MG63 (cell line): ENCODE results near the gene LSM3. TPM values are rescaled to one million over a fixed set of nuclear protein-coding genes. Genes with fewer than 3 reads are reported as not detected.
A peak's percentile ranks its signal among the peaks of the same experiment; 100 is the strongest.

Source experiments
- DNase-seq: peaks from one replicate; pipeline ENCODE4 v3.0.0-alpha.2; 2020
- H3K27me3 ChIP-seq: fragments of 250-450 bp; sonication (Bioruptor Pico); 2 replicates; pipeline ENCODE4 v1.5.1; 2020; ENCODE audit warnings: mild to moderate bottlenecking, moderate library complexity
- H3K36me3 ChIP-seq: fragments of 250-450 bp; sonication (Bioruptor Pico); 2 replicates; pipeline ENCODE4 v1.5.1; 2020; ENCODE audit warnings: mild to moderate bottlenecking, moderate library complexity
- H3K4me3 ChIP-seq: fragments of 250-450 bp; sonication (Bioruptor Pico); 2 replicates; pipeline ENCODE4 v1.5.1; 2020; ENCODE audit warnings: mild to moderate bottlenecking, moderate library complexity
- H3K9me3 ChIP-seq: fragments of 250-450 bp; sonication (Bioruptor Pico); 2 replicates; pipeline ENCODE4 v1.5.1; 2020; ENCODE audit warnings: mild to moderate bottlenecking, moderate library complexity
- total RNA-seq: library from RNA; depleted of rRNA; stranded (reverse); fragments of >200 nt; shearing (Covaris generic); gene quantifications from 2 replicates; pipeline ENCODE4 v1.2.3, GENCODE V29; 2014; ENCODE audit warnings: low replicate concordance

LSM3 gene
- total RNA-seq, 1 experiment from 2014 or later = 19.7 TPM

DNA sequence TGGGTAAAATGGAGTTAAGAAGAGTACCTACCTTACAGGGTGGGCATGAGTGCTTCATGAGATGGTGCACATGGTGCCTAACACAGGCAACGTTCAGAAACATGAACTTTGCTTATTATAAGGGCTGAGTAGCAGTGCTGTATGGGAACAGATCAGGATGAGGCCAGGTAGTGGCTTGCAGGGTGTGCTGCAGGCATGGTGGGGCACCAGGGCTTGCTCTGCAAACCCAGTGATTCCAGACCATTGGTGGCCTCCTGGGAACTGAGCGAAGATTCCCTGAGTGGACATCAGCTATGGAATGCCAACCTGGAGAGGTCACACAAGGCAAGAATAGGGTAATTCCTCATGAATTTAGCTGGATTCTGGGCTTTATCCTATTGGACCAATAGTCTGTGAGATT, 37.9 kb upstream of the LSM3 start:
- no peaks in the 10 kb centered on the region for H3K27me3 ChIP-seq
- DNase-seq = no peak
- peaks cover 25% of the 10 kb centered on the region for H3K36me3 ChIP-seq
- H3K9me3 ChIP-seq = no peaks in the 10 kb centered on the region
- no peak overlapping the region for H3K4me3 ChIP-seq

DNA sequence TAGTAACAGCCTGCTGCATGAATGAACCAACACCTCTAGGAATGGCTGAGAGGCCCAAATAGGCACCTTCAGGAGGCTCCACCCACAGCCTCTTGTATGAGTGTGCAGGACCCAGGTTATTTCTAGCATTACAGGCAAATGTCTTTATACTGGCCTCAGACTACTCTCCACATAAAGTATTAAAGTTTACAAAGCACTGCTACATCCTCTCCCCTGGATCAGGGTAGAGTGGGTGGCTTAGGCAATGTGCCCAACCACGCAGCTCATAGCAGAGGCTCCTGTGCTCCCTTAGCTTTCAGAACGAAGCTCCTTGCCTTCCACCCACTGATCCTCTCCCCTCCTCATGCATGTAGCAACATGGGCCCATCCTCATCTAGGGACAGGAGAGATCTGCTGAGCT, 37.5 kb upstream of the LSM3 start:
- peaks cover 20% of the 10 kb centered on the region for H3K36me3 ChIP-seq
- no peak for DNase-seq

DNA sequence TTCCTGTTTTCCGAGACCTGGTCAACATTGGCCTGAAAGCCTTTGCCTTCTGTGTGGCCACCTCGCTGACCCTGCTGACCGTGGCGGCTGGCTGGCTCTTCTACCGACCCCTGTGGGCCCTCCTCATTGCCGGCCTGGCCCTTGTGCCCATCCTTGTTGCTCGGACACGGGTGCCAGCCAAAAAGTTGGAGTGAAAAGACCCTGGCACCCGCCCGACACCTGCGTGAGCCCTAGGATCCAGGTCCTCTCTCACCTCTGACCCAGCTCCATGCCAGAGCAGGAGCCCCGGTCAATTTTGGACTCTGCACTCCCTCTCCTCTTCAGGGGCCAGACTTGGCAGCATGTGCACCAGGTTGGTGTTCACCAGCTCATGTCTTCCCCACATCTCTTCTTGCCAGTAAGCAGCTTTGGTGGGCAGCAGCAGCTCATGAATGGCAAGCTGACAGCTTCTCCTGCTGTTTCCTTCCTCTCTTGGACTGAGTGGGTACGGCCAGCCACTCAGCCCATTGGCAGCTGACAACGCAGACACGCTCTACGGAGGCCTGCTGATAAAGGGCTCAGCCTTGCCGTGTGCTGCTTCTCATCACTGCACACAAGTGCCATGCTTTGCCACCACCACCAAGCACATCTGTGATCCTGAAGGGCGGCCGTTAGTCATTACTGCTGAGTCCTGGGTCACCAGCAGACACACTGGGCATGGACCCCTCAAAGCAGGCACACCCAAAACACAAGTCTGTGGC, 36.8 kb upstream of the LSM3 start:
- no peaks in the 10 kb centered on the region for H3K27me3 ChIP-seq
- DNase-seq = no peak
- peaks cover 17% of the 10 kb centered on the region for H3K36me3 ChIP-seq
- no peaks in the 10 kb centered on the region for H3K9me3 ChIP-seq
- H3K4me3 ChIP-seq = no peak overlapping the region

More for the DNA sequence above, 37.5 kb upstream of the LSM3 start:
- Histone ChIP-seq H3K4me3 (no peak overlapping the region), H3K9me3 (no peaks in the 10 kb centered on the region), H3K27me3 (no peaks in the 10 kb centered on the region)

DNA sequence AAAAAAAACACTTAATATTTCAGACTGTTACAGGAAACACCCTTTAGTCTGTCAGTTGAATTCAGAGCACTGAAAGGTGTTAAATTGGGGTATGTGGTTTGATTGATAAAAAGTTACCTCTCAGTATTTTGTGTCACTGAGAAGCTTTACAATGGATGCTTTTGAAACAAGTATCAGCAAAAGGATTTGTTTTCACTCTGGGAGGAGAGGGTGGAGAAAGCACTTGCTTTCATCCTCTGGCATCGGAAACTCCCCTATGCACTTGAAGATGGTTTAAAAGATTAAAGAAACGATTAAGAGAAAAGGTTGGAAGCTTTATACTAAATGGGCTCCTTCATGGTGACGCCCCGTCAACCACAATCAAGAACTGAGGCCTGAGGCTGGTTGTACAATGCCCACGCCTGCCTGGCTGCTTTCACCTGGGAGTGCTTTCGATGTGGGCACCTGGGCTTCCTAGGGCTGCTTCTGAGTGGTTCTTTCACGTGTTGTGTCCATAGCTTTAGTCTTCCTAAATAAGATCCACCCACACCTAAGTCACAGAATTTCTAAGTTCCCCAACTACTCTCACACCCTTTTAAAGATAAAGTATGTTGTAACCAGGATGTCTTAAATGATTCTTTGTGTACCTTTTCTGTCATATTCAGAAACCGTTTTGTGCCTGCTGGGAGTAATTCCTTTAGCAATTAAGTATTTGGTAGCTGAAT, 35.9 kb upstream of the LSM3 start:
- no peak for DNase-seq
- H3K4me3 ChIP-seq = no peak overlapping the region
- peaks cover 15% of the 10 kb centered on the region for H3K36me3 ChIP-seq
- H3K27me3 ChIP-seq = no peaks in the 10 kb centered on the region
- no peaks in the 10 kb centered on the region for H3K9me3 ChIP-seq

DNA sequence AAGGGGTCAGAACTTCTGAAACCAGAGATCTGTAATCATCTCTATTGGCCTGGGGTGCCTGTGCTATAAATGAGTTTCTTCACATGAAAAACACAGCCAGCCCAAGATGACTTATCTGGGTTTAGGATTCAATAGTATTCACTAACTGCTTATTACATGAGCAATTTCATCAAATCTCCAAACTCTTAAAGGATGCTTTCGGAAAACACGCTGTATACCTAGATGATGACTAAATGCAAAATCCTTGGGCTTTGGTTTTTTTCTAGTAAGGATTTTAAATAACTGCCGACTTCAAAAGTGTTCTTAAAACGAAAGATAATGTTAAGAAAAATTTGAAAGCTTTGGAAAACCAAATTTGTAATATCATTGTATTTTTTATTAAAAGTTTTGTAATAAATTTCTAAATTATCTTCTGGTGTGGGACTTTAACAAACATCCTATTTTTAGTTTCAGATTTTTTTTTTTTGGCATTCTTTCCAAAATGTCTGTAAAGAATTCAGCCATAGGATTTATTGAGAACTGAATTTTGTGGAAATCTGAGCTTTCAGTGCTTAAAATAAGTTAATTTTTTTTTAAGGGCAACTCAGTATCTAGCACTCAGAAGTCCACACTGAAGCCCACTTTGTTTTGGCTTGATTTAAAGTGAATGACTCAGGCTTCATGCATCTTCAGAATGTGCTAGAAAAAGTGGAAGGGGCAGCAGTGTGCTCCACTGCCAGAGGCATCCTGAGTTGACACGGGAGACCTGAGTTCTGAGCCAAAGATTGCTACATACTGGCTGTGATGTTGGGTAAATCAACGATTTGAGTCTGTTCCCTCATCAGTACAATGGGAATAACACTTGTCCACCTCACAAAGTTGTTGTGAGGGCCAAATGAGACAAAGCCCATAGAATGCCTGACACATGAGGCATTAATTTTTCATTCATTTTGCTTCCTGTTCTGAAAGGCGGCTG, 35.1 kb upstream of the LSM3 start:
- Histone ChIP-seq H3K4me3 (no peak overlapping the region), H3K27me3 (no peaks in the 10 kb centered on the region), H3K9me3 (no peaks in the 10 kb centered on the region), H3K36me3 (peaks cover 10% of the 10 kb centered on the region; the same call in 1 of the 2 replicates)
- peak; percentile 81 for DNase-seq

DNA sequence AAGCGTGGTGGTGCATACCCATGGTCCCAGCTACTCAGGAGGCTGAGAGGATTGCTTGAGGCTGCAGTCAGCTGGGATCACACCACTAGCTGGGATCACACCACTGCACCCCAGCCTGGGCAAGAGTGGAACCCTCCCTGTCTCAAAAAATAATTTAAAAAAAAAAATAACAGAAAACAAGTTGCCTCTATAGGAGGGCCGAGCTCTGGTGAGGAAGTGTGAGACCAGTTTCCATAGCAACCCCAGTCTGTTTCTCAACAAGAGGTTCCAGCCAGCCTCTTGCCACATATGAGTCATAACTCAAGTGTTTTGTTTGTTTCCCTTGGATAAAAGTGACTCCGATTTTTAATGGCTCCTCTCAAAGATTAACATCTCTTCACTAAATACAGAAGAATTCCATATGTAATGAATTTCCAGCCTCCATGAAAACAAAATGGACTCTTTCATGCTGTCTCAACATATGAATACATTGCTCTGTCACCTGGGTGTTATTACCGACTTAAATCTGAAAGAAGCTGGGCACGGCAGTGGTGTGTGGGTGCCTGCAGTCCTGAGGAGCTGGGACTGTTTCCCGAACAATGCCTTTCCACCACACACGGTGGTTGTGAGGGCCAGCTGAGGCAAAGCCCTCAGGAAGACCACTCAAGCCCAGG, 34.1 kb upstream of the LSM3 start:
- H3K4me3 ChIP-seq = 0 out of 2 replicates have a peak overlapping the region, but pooled peaks have one; percentile 14
- no peaks in the 10 kb centered on the region for H3K27me3 ChIP-seq
- H3K36me3 ChIP-seq = peaks cover 9% of the 10 kb centered on the region; the same call in 1 of the 2 replicates
- H3K9me3 ChIP-seq = no peaks in the 10 kb centered on the region
- peak; percentile 74 for DNase-seq

DNA sequence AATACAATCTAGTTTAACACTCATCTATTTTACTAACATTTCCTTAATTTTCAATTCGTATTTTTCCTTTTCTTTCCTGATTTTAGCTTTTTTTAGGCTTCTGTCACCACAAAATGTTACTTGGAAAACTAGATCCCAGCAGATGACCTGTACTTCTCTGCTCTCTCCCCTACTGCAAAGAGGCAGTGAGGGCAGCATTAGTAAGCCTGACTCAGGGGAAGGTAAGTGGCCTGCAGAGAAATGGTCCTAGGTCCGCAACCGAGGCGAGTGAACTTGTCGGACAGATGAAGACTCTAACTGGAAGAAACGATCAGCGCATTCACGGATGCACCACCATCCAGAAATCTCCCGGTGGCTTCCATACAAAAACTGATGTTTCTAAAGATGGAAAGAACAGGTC, 33.4 kb upstream of the LSM3 start:
- no peak for DNase-seq
- no peaks in the 10 kb centered on the region for H3K9me3 ChIP-seq
- no peak overlapping the region for H3K4me3 ChIP-seq
- no peaks in the 10 kb centered on the region for H3K27me3 ChIP-seq
- H3K36me3 ChIP-seq = peaks cover 6% of the 10 kb centered on the region; the same call in 1 of the 2 replicates

DNA sequence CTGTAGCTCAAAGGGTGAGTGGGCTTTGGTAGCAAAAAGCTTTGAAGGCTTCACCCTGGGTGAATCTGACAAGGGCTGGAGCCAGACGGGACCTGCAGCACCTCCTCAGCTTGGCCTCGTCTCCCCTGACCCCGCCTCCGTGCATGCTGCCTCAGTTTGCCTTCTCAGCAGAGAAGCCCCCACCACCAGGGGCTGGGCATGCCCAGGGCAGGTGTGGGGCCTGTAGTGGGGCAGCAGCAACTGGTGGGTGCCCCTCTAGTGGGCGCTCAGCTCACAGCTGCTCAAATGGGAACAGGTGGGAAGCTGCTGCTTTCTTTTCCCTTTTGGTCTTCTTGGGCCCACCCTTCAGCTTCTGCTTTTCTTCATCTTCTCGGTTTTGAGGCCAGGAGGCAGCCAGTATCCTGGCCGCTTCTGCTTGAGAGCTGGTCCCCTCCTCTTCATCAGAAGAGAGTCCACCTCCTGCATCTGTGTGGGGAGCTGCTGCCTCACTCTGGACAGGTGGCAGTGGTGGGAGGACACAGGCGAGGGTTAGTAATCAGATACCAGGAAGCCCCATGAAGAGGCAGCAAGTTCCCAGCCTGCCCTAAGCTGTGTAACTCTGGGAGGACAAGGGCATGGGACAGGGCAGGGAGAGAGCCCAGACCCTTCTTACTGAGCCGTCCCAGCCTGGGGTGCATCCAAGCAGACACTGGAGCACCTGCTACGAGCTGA, 32.8 kb upstream of the LSM3 start:
- Histone ChIP-seq H3K27me3 (no peaks in the 10 kb centered on the region), H3K4me3 (no peak overlapping the region), H3K36me3 (peaks cover 3% of the 10 kb centered on the region; the same call in 1 of the 2 replicates), H3K9me3 (no peaks in the 10 kb centered on the region)
- no peak for DNase-seq

DNA sequence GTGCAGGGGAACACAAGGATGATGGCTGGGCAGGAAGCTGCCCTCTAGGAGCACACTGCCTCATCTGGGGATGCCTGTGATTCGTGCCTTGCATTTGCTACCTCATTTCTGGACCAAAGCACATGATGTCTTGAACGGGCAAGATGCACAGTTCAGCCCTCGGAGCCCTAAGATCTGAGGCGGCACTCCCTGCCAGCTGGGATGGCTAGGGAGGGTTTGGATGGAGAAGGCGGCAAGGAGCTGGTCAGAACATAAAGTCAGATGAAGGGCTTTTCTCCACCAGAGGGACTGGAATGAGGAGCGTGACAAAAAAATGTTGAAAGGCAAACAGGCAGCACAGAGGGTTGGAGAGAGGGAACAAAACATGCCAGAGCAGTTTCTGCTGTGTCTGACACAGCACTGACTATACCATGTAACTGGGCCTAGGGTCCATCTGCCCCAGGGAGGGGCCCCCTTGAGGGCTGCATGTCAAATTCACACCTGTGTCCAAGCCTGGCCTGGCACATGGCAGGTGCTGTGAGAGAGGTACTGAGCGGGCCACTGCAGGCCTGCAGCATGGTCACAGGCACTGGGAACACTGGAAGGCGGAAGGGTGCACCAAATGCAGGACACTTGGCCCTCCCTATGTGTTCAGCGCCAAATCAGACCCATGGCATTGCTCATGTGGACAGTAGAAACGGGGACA, 32.1 kb upstream of the LSM3 start:
- Histone ChIP-seq H3K9me3 (no peaks in the 10 kb centered on the region), H3K4me3 (no peak overlapping the region), H3K36me3 (peaks cover 3% of the 10 kb centered on the region; the same call in 1 of the 2 replicates), H3K27me3 (no peaks in the 10 kb centered on the region)
- DNase-seq = no peak

DNA sequence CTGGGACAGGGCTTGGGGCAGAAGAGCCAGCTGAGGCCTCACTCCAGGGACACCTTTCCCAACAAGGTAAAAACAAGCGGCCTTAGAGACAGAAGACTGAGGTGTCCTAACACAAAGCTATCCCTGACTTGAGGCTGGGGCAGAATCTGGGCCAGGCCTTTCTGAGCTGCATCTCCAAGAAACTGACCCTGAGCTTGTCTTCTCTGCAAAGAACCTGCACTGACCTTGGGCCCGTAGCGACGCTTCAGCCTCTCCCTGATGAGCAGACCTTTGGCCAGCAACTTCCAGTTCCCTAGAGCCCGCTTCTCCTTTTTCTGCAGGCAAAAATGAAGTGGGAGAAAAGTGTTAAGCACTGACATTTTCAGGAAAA, 31.6 kb upstream of the LSM3 start:
- H3K36me3 ChIP-seq = peaks cover 3% of the 10 kb centered on the region; the same call in 1 of the 2 replicates
- H3K9me3 ChIP-seq = no peaks in the 10 kb centered on the region
- no peaks in the 10 kb centered on the region for H3K27me3 ChIP-seq
- H3K4me3 ChIP-seq = no peak overlapping the region
- no peak for DNase-seq

DNA sequence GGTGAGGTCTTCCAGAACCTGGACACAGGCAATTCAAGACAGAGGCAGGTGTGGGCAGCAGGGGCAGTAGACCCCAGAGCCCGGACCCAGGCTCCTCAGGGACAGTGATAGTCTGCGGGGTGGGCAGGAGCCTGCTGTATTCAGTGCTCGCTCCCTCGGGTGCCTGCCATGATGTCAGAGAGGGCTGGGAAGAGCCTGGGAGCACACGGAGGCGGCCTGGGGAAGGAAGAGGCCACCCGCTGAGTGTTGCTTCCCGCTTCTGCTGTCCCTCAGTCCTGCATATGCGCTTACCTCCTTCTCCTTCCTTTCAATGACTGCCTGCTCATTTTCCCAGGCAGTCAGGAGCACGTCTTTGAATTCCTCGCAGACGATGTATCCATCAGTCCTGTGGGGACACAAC, 31.0 kb upstream of the LSM3 start:
- H3K36me3 ChIP-seq = peaks cover 3% of the 10 kb centered on the region; the same call in 1 of the 2 replicates
- no peak overlapping the region for H3K4me3 ChIP-seq
- H3K9me3 ChIP-seq = no peaks in the 10 kb centered on the region
- no peaks in the 10 kb centered on the region for H3K27me3 ChIP-seq
- DNase-seq = no peak

DNA sequence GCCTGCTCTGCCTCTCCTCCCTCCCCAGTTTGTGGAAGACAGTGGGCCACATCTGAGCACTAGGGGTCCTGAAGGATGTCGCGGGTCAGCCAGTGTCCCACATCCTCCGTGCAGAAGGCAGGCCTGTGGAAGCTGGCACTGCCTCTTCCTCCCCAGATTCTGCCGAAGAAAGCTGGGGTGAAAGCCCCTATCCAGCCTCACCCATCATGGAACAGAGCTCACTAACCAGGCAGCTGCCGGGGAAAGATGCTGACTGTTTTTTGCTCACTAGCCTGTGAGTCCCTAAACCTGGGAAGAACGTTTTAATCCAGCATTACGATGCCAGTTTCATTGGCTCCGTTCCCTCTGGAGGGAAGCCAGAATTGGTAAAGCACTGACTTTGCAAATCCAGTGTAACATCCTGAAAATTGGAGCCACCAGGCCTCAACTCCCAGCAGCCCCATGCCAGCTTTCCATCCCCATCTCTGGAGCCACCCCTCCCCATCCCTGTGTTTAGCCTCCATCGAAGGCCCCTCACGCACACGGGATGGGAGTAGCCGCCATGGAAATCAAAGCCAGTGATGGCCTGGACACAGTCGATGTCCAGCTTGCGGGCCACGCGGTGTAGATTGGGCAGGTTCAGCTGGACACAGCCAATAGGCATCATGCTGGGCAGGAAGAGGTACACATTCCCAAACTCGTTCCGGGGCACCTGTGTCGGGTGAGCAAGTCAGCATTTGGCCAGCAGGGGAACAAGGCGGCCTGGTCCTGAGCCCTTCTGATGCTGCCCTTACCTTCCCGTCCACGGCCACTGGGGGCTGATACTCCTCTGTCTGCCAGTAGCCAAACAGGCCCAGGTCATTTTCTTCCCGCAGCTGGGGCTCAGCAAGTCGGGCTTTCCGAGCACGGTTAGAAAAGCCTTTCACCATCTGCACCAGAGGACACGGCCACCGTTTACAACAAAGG, 30.3 kb upstream of the LSM3 start:
- DNase-seq = no peak
- H3K9me3 ChIP-seq = no peaks in the 10 kb centered on the region
- no peak overlapping the region for H3K4me3 ChIP-seq
- peaks cover 3% of the 10 kb centered on the region; the same call in 1 of the 2 replicates for H3K36me3 ChIP-seq
- H3K27me3 ChIP-seq = no peaks in the 10 kb centered on the region

DNA sequence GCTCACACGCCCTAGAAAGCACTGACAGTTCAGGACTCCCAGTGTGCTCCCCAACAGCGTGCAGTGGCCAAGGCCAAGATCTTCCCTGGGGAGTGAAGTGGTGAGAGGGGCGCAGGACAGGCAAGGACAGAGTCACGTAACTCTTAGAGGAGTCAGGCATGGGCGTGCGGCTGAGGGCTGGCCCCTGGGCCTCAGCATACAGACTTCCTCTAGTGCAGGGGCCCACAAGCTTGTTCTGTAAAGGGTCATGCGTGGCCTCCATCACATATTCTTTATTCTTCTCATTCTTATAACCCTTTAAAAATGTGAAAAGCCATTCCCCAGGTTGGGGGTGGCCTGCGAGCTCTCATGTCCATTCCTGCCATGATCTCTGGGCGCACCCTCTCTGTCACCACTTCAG, 28.5 kb upstream of the LSM3 start:
- H3K4me3 ChIP-seq = no peak overlapping the region
- peaks cover 6% of the 10 kb centered on the region; the same call in 1 of the 2 replicates for H3K36me3 ChIP-seq
- no peaks in the 10 kb centered on the region for H3K9me3 ChIP-seq
- H3K27me3 ChIP-seq = no peaks in the 10 kb centered on the region
- no peak for DNase-seq

DNA sequence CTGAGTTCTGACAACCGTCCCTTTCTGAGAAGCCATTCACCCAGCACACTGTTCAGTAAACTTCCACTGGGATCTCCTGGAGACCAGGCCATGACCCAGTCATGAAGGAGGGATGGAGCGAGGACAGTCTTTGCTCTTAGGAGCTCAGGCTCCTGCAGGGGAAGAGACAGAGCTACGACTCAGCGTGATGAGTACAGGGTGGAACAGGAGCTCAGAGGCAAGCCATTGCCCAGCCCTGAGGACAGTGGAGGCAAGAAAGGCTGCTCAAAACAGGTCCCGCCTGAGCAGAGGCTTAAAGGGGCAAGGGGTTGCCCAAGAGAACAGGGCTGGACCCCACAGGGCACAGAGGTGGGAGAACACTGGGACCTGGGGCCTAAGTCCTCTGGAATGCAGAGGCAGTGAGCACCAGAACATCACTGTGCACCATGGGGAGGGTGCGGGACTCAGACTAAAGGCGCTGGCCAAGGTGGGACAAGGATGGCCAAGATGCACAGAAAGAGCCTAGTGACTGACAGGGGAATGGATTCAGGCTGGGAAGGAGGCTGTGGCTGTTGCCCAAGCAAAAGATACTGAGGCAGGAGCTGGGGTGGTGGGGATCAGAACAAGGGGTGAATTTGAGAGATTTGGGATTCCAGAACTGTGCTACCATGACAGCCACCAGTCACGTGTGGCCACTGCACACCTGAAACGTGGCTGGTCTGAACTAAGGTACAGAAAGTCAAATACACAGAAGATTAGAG, 28.0 kb upstream of the LSM3 start:
- H3K27me3 ChIP-seq = no peaks in the 10 kb centered on the region
- no peak for DNase-seq
- H3K4me3 ChIP-seq = no peak overlapping the region
- H3K9me3 ChIP-seq = no peaks in the 10 kb centered on the region
- H3K36me3 ChIP-seq = peaks cover 2% of the 10 kb centered on the region; the same call in 1 of the 2 replicates
